ENCODE measurements around the gene ATP2B3.

DNA sequence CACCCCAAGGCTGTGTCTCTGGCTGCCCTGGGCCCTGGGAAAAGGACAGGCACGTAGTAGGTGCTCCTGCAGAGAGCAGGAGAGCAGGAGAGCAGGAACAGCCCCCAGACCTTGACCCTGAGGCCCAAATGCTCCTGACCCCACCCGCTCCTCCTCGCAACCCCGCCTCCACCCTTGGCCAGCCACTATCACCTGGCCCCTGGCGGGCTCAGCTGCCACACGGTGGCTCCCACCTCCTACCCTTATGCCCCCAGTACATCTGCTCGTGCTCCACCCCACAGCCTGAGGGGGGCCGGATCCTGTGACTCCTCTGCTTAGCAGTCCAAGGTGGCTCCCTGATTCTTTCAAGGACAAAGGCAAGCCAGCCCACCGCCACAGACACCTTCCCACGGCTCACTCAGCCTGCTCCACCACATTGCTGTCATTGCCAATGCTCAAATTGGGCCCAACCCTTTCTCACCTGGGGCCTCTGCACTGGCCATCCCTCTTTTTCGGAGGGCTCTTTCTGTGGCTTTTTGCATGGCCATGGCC, 41.6 kb upstream of the ATP2B3 start:
- TF ChIP-seq, protein P1, sequence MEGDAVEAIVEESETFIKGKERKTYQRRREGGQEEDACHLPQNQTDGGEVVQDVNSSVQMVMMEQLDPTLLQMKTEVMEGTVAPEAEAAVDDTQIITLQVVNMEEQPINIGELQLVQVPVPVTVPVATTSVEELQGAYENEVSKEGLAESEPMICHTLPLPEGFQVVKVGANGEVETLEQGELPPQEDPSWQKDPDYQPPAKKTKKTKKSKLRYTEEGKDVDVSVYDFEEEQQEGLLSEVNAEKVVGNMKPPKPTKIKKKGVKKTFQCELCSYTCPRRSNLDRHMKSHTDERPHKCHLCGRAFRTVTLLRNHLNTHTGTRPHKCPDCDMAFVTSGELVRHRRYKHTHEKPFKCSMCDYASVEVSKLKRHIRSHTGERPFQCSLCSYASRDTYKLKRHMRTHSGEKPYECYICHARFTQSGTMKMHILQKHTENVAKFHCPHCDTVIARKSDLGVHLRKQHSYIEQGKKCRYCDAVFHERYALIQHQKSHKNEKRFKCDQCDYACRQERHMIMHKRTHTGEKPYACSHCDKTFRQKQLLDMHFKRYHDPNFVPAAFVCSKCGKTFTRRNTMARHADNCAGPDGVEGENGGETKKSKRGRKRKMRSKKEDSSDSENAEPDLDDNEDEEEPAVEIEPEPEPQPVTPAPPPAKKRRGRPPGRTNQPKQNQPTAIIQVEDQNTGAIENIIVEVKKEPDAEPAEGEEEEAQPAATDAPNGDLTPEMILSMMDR (IDR thresholded peaks at IDR 0.05) = no peak
- no peak for TF ChIP-seq POLR2A (IDR thresholded peaks at IDR 0.05)
